GM23248 (cell line): ENCODE results near the gene PIK3R1. TPM values are rescaled to one million over a fixed set of nuclear protein-coding genes. Genes with fewer than 3 reads are reported as not detected.
A peak's percentile ranks its signal among the peaks of the same experiment; 100 is the strongest.

Source experiments
- DNase-seq: peaks from one replicate; pipeline ENCODE4 v3.0.0-alpha.2; 2015
- H2AFZ ChIP-seq: fragments of 200-600 bp; sonication (generic); 2 replicates; pipeline ENCODE4 v1.6.1; 2016; ENCODE audit warnings: antibody characterized with exemption
- H3F3A ChIP-seq: fragments of 200-600 bp; sonication (generic); 2 replicates; pipeline ENCODE4 v1.6.1; 2016; ENCODE audit warnings: mild to moderate bottlenecking, antibody characterized with exemption, mixed run types; ENCODE audit not compliant: insufficient read depth
- H3K27ac ChIP-seq: fragments of 200-600 bp; sonication (generic); 2 replicates; pipeline ENCODE4 v1.5.1; 2016; ENCODE audit warnings: mild to moderate bottlenecking
- H3K27me3 ChIP-seq: fragments of 200-600 bp; sonication (generic); replicated peaks from 2 replicates; pipeline ENCODE4 v1.6.1; 2016; ENCODE audit warnings: mild to moderate bottlenecking; ENCODE audit not compliant: insufficient read depth
- H3K36me3 ChIP-seq: fragments of 200-600 bp; sonication (generic); 2 replicates; pipeline ENCODE4 v1.6.1; 2016; ENCODE audit warnings: low read depth, mild to moderate bottlenecking
- H3K4me1 ChIP-seq: fragments of 200-600 bp; sonication (generic); 2 replicates; pipeline ENCODE4 v1.6.1; 2016; ENCODE audit warnings: mild to moderate bottlenecking; ENCODE audit not compliant: insufficient read depth
- H3K4me2 ChIP-seq: fragments of 200-600 bp; sonication (generic); one replicate; pipeline ENCODE4 v1.6.1; 2016; ENCODE audit warnings: mild to moderate bottlenecking; ENCODE audit not compliant: unreplicated experiment
- H3K4me3 ChIP-seq: fragments of 200-600 bp; sonication (generic); 2 replicates; pipeline ENCODE4 v1.5.1; 2016; ENCODE audit warnings: mild to moderate bottlenecking
- H3K79me2 ChIP-seq: fragments of 200-600 bp; sonication (generic); 2 replicates; pipeline ENCODE4 v1.6.1; 2016; ENCODE audit warnings: mild to moderate bottlenecking; ENCODE audit not compliant: insufficient read depth
- H3K9ac ChIP-seq: fragments of 200-600 bp; sonication (generic); 2 replicates; pipeline ENCODE4 v1.6.1; 2016; ENCODE audit warnings: mild to moderate bottlenecking
- H3K9me2 ChIP-seq: fragments of 200-600 bp; sonication (generic); 2 replicates; pipeline ENCODE4 v1.6.1; 2016; ENCODE audit warnings: mixed run types, mild to moderate bottlenecking, moderate library complexity; ENCODE audit not compliant: insufficient read depth
- H3K9me3 ChIP-seq: fragments of 200-600 bp; sonication (generic); one replicate; pipeline ENCODE4 v1.6.1; 2017; ENCODE audit warnings: low read depth
- H4K20me1 ChIP-seq: fragments of 200-600 bp; sonication (generic); 2 replicates; pipeline ENCODE4 v1.6.0; 2016; ENCODE audit not compliant: insufficient read depth
- EZH2 ChIP-seq: fragments of 200-600 bp; sonication (generic); IDR thresholded peaks from 2 replicates; pipeline ENCODE4 v1.6.1; 2018; ENCODE audit warnings: antibody characterized with exemption, mild to moderate bottlenecking; ENCODE audit not compliant: insufficient read depth, poor library complexity, severe bottlenecking
- EZH2phosphoT487 ChIP-seq: fragments of 200-600 bp; sonication (generic); IDR thresholded peaks from 2 replicates; pipeline ENCODE4 v1.6.1; 2018; ENCODE audit warnings: antibody characterized with exemption, moderate library complexity, mild to moderate bottlenecking, low read depth; ENCODE audit not compliant: insufficient read depth
- WGBS, 2 experiments: methylation state at CpG; one replicate each; pipeline ENCODE4 v1.1.6; 2015 to 2017; ENCODE audit warnings: low lambda C conversion rate in 2 of 2, low coverage in 1 of 2; ENCODE audit errors: missing lambda C conversion rate in 2 of 2; 5-methylcytosine and 5-hydroxymethylcytosine counted together
- in situ Hi-C: fragments of 300-500 bp; cut with MboI; formaldehyde crosslinking; loops from 2 replicates; pipeline ENCODE4 v1.15.0; 2020
- polyA plus RNA-seq: library from polyadenylated mRNA; unstranded; fragments of >200 nt; fragmentation: Nextera tagmentation; extraction: Ambion mirVana; gene quantifications from 2 replicates; pipeline ENCODE4 v1.2.1, GENCODE V29; 2016
- total RNA-seq: library from RNA; depleted of rRNA; stranded (reverse); fragments of >200 nt; shearing (Covaris generic); gene quantifications from 2 replicates; pipeline ENCODE4 v1.2.3, GENCODE V29; 2014

Gene PIK3R1
- total and polyA plus RNA-seq, 2 experiments from 2014 or later: 8.4 to 14.4 TPM

- Histone ChIP-seq H3K79me2 (peaks cover 83% of the 10 kb centered on the region), H3K9me3 (no peaks in the 10 kb centered on the region), H3K36me3 (no peaks in the 10 kb centered on the region), H2AFZ (no peak overlapping the region), H3F3A (peaks cover 27% of the 10 kb centered on the region), H3K9ac (no peak overlapping the region), H3K9me2 (no peaks in the 10 kb centered on the region), H3K27ac (no peak overlapping the region), H3K4me2 (no peak overlapping the region), H3K4me1 (peaks cover 67% of the 10 kb centered on the region), H3K4me3 (no peak overlapping the region), H3K27me3 (no peaks in the 10 kb centered on the region), H4K20me1 (no peaks in the 10 kb centered on the region)
- 46 to 55% methylated on average over 4 of the region's 4 CpGs for WGBS, 2 experiments
- DNase-seq: no peak
- in situ Hi-C loops: loop anchor here (25.0 kb wide), 1 partner anchor 605 kb away; no protein-coding TSS in a partner anchor
- no peak for TF ChIP-seq EZH2phosphoT487
- no peak for TF ChIP-seq EZH2
Observed at GRCh38 chr5:68267066-68267465, 51.5 kb downstream of the PIK3R1 start.

DNA sequence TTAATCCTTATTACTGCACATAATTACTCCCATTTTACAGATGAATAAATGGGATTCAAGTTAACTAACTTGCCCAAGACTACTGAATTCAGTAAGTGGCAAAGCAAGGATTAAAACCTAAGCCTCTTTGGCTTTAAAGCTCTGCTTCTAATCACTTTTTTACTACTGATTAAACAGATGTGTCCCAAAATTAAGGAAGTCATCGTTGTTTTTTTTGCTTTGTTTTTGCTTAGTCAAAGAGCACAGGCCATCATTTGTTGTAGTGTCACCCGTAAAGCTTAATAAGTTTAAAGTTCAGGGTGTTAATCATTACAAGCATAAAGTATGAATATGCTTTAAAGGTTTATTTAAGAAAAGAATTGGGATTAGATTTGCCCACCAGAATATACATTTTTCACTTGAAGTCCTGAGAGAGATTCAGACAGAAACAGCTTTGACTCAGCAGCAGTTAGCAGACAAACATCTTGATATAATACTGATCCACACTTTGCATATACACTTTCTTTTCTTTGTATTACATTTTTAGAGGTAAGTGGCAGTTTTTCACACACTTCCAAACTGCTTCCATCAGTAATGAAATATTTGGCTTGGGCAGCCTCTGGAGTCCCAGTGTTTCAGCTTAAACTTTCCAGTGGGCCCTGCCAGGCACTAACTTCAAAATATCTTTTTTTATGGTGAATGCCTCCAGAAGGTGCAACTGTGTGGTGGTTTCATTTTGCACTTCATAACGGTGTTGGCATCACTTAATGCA lies 52.7 kb downstream of the PIK3R1 start:
- Histone ChIP-seq H2AFZ (peak overlapping the region; percentile 11; the same call in 1 of the 2 replicates), H3K4me3 (peak overlapping the region; percentile 50), H3F3A (peaks cover 27% of the 10 kb centered on the region), H4K20me1 (no peaks in the 10 kb centered on the region), H3K4me2 (peak overlapping the region; percentile 60), H3K27ac (no peak overlapping the region), H3K9ac (peak overlapping the region; percentile 1; the same call in 1 of the 2 replicates), H3K36me3 (no peaks in the 10 kb centered on the region), H3K27me3 (no peaks in the 10 kb centered on the region), H3K79me2 (peaks cover 95% of the 10 kb centered on the region), H3K4me1 (peaks cover 66% of the 10 kb centered on the region), H3K9me3 (no peaks in the 10 kb centered on the region), H3K9me2 (no peaks in the 10 kb centered on the region)
- in situ Hi-C loops: loop anchor here (25.0 kb wide), 1 partner anchor 606 kb away; no protein-coding TSS in a partner anchor
- no peak for DNase-seq
- WGBS, 2 experiments: 11 to 12% methylated on average over 3 of the region's 3 CpGs
- TF ChIP-seq EZH2 (no peak), EZH2phosphoT487 (no peak)

- DNase-seq: no peak
- WGBS, 2 experiments: 28 to 31% methylated on average over 5 of the region's 5 CpGs
- peaks cover 94% of the 10 kb centered on the region for H3K79me2 ChIP-seq
- no peaks in the 10 kb centered on the region for H3K36me3 ChIP-seq
- H3K9ac ChIP-seq: peak overlapping the region; percentile 1; the same call in 1 of the 2 replicates
- H3K27ac ChIP-seq: no peak overlapping the region
- peaks cover 22% of the 10 kb centered on the region for H3F3A ChIP-seq
- no peaks in the 10 kb centered on the region for H3K27me3 ChIP-seq
- peak overlapping the region; percentile 60 for H3K4me2 ChIP-seq
- H3K9me3 ChIP-seq: no peaks in the 10 kb centered on the region
- H2AFZ ChIP-seq: peak overlapping the region; percentile 11; the same call in 1 of the 2 replicates
- TF ChIP-seq EZH2: no peak
- no peak for TF ChIP-seq EZH2phosphoT487
- H3K4me1 ChIP-seq: peaks cover 61% of the 10 kb centered on the region
- no peaks in the 10 kb centered on the region for H4K20me1 ChIP-seq
- H3K9me2 ChIP-seq: no peaks in the 10 kb centered on the region
- in situ Hi-C loops: loop anchor here (25.0 kb wide), 1 partner anchor 606 kb away; no protein-coding TSS in a partner anchor
- peak overlapping the region; percentile 50 for H3K4me3 ChIP-seq
Observed at GRCh38 chr5:68268852-68269130, 53.2 kb downstream of the PIK3R1 start.

DNA sequence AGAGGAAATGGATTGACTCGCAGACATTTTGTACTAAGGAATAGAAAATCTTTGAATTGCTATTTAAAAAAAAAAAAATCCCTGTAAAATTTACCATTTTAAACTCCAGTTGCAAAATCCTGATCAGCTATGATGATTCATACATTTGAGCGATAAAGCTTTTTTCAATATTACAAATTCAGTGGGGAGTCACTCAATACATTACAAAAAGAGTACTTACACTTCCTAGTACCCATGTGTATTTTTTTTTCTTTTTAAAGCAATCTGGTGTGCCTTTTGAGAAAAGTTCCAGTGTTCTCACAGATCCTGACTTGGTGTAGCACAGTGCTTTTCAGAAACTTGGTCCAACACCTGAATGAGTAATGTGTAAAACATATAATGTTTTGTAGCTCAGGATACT lies 54.3 kb downstream of the PIK3R1 start:
- Histone ChIP-seq H3K9ac (no peak overlapping the region), H3K4me2 (peak overlapping the region; percentile 60), H3K9me2 (no peaks in the 10 kb centered on the region), H3K27ac (no peak overlapping the region), H3F3A (peaks cover 22% of the 10 kb centered on the region), H3K27me3 (no peaks in the 10 kb centered on the region), H3K36me3 (0 out of 2 replicates have a peak, but pooled peaks cover 7% of the 10 kb centered on the region), H3K4me1 (peaks cover 60% of the 10 kb centered on the region), H3K4me3 (no peak overlapping the region), H4K20me1 (no peaks in the 10 kb centered on the region), H3K79me2 (peaks cover 84% of the 10 kb centered on the region), H2AFZ (no peak overlapping the region), H3K9me3 (no peaks in the 10 kb centered on the region)
- WGBS, 2 experiments: 55 to 60% methylated on average over 2 of the region's 2 CpGs
- TF ChIP-seq EZH2phosphoT487: no peak
- TF ChIP-seq EZH2: no peak
- in situ Hi-C loops: loop anchor here (25.0 kb wide), 1 partner anchor 608 kb away; no protein-coding TSS in a partner anchor
- no peak for DNase-seq
